ENCODE data around the gene SIN3B.
"Not testable (repeated sequence)": the region's sequence is repeated elsewhere in the genome, so short reads cannot be mapped to it uniquely, and the experiment has no call there.

Gene SIN3B

GRCh38 chr19:16872728-16873127 is 43.5 kb downstream of the SIN3B start:
- no peak for DNase-seq

- DNase-seq, result no peak
Observed at GRCh38 chr19:16873594-16873993, 44.4 kb downstream of the SIN3B start.

- DNase-seq, result no peak
Observed at GRCh38 chr19:16874250-16874977, 45.2 kb downstream of the SIN3B start.

GRCh38 chr19:16874978-16875299 is 45.7 kb downstream of the SIN3B start:
- not testable (repeated sequence) for DNase-seq

- DNase-seq, result no peak
Observed at GRCh38 chr19:16875584-16876555, 46.7 kb downstream of the SIN3B start.

- no peak for DNase-seq
Observed at GRCh38 chr19:16876904-16877361, 47.7 kb downstream of the SIN3B start.

GRCh38 chr19:16877581-16877980 is 48.4 kb downstream of the SIN3B start:
- no peak for DNase-seq

- no peak for DNase-seq
Observed at GRCh38 chr19:16878181-16878965, 49.2 kb downstream of the SIN3B start.

- DNase-seq, result no peak
Observed at GRCh38 chr19:16880884-16881554, 51.8 kb downstream of the SIN3B start.

- DNase-seq, result no peak
Observed at GRCh38 chr19:16882146-16882545, 52.9 kb downstream of the SIN3B start.

GRCh38 chr19:16883522-16883921 is 54.3 kb downstream of the SIN3B start:
- no peak for DNase-seq

- no peak for DNase-seq
Observed at GRCh38 chr19:16885166-16885565, 56.0 kb downstream of the SIN3B start.

GRCh38 chr19:16886305-16886880 is 57.2 kb downstream of the SIN3B start:
- DNase-seq, result no peak

- no peak for DNase-seq
Observed at GRCh38 chr19:16887353-16888265, 58.4 kb downstream of the SIN3B start.

- no peak for DNase-seq
Observed at GRCh38 chr19:16888629-16889365, 59.6 kb downstream of the SIN3B start, which contains the start of gene F2RL3. Gene F2RL3 (plus strand): TSS chr19:16888999. CDS start chr19:16889190, 191 bp downstream.

GRCh38 chr19:16889366-16889882 is 60.2 kb downstream of the SIN3B start:
- DNase-seq, result no peak

- no peak for DNase-seq
Observed at GRCh38 chr19:16889883-16890460, 60.8 kb downstream of the SIN3B start.

- no peak for DNase-seq
Observed at GRCh38 chr19:16890461-16891184, 61.4 kb downstream of the SIN3B start.

All from NCI-H345 (cell line).